K562 (cell line): ENCODE data around the gene NUDT2. TPM values are rescaled to one million over a fixed set of nuclear protein-coding genes. Genes with fewer than 3 reads are reported as not detected.

ENCODE experiments used
- ARHGAP35 ChIP-seq: fragments of 450-650 bp; IDR thresholded peaks from 2 replicates; pipeline ENCODE4 v1.6.1; 2018; ENCODE audit not compliant: partially characterized antibody
- REST ChIP-seq, 2 experiments: fragments of 450-650 bp; formaldehyde crosslinking in 1 of 2; IDR thresholded peaks; 2 replicates each; pipeline versions ENCODE4 v1.4.0 to v1.6.1; 2014 to 2020; ENCODE audit warnings: mild to moderate bottlenecking in 2 of 2, borderline replicate concordance in 1 of 2, low read depth in 1 of 2
- ZNF699 ChIP-seq: fragments of 250-450 bp; sonication (Bioruptor Pico); IDR thresholded peaks from 2 replicates; pipeline ENCODE4 v1.8.0; 2021; ENCODE audit warnings: mild to moderate bottlenecking, moderate library complexity; ENCODE audit not compliant: insufficient replicate concordance
- polyA plus RNA-seq, 8 experiments: library from polyadenylated mRNA; depleted of rRNA in 4 of 8; stranded (reverse) in 5 of 8; unstranded in 3 of 8; fragments of >200 nt; fragmentation: Nextera tagmentation in 2 of 8; fragmentation: Illumina TruSeq in 1 of 8; extraction: Ambion mirVana in 2 of 8; extraction: Trizol in 1 of 8; gene quantifications; 2 replicates each; pipeline versions ENCODE4 v1.2.1 to v1.2.3, GENCODE V29; 2011 to 2014; ENCODE audit warnings: inconsistent platforms in 1 of 8, missing spikeins in 1 of 8
- total RNA-seq, 7 experiments: library from RNA; depleted of rRNA in 6 of 7; stranded (reverse); fragments of >200 nt in 6 of 7; fragmentation: Illumina TruSeq in 2 of 7; extraction: Trizol in 2 of 7; gene quantifications; 2 replicates each; pipeline versions ENCODE4 v1.2.1 to v1.2.3, GENCODE V29; 2011 to 2021; ENCODE audit warnings: low replicate concordance in 1 of 7
- TF ChIP-seq, protein P1 (sequence below): fragments of 250-450 bp; sonication (Bioruptor Pico); IDR thresholded peaks from 2 replicates; pipeline ENCODE4 v1.5.0; 2021; ENCODE audit warnings: mild to moderate bottlenecking, moderate library complexity

NUDT2 gene
- total and polyA plus RNA-seq, 9 of the 15 experiments (the other 6 are each of a cell fraction or from before 2014, with no cell fraction given), result 11.5 to 28.1 (median 19.0) TPM

DNA sequence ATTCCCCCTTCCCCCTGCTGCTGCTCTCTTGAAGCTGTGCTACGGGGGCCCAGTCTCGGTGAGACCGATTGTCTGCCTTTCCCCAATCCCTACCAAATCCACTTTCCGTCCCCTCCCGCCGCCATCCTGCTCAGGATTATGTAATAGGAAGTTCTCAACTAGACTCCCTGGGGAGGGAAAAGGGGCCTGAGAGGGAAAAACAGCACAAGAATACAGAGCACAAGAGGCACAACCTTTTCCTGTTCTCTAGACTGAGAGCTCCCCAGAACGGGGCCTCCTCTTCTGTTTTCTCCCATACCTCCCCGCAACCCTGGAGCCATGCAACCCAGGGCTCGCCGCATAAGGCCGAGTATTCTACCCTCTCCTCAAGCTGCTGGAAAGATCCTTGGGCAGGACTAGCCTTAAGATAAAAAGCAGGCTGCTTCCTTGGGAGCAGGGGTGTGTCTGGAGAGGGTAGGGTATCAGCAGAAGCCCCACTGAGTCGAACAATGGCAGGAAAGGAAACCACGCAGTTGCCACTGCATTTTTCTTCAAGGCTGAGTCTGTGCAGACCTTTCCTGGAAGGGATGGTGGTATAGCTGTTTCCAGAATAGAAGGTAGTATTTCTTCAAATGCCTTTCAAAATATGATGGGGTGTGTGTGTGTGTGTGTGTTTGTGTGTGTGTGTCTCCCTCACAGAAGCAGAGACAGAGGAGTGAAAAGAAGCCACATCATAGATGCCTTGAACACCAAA, 34.4 kb downstream of the NUDT2 start (continued):
- TF ChIP-seq, protein P1, sequence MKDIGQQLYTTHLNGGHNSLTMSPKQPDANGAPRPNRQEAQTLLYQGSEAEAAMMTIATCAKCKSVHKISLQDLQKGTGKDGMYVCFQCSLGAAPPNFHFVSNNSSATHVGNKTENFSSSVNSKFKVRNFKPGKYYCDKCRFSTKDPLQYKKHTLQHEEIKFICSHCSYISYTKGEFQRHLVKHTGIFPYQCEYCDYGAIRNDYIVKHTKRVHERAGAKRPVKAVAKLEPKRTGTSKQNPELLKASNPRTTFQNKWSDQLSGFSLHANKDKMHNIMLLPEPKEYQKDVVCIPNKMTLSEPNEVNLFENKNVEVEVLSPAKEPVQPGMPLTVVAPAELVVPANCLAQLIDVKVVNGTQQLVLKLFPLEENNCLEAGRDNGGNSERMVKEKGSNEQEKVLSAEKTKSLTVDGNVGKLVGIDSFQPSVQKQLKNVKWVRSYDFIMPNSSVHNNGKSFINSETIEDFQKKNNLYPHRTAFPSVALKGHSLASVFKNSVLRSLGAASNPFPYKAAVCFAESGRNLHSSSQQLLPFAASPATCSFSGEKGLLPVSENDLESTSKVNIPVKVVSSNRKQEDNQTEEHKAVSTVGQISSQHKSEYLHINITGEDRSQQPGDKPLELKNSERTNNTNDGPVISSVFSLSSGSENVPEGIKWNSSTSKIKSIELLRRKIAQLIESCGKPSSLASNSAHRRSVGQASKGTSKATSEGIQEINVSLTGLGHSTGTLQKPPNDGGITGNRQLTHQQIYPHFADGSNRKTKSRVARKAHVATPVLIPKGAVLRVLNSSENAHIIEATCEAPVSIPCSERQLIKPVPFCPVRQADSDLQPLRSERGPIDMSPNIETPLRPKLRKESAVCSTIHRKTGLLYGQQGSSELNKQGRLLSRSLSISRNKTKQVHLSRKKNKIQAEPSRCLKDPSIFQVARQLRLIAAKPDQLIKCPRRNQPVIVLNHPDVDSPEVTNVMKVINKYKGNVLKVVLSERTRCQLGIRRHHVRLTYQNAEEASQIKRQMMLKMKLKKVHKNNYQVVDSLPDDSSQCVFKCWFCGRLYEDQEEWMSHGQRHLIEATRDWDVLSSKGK (CRISPR knock-in tag), result no peak
- TF ChIP-seq ARHGAP35, result no peak
- TF ChIP-seq ZNF699, result no peak
- no peak for TF ChIP-seq REST (IDR thresholded peaks at IDR 0.05; ENCODE audit: borderline replicate concordance)
- no peak for TF ChIP-seq REST (CRISPR knock-in tag; IDR thresholded peaks at IDR 0.05; ENCODE audit: low read depth)
- TF ChIP-seq, all 486 proteins: peak for 0
